ENCODE measurements around the gene GRIFIN.

Gene GRIFIN

GRCh38 chr7:2476298-2476697 lies at the start of gene GRIFIN:
Gene GRIFIN, minus strand, starts transcription at chr7:2476398. Its CDS starts 15 bp downstream, at chr7:2476383.
- Mint-ChIP-seq H3K27ac (no peak within 1 kb of the TSS), H3K27me3 (ENCODE audit: low read depth) (no peaks in the 10 kb centered on the region)

GRCh38 chr7:2524808-2525657 lies 48.8 kb upstream of the GRIFIN start:
- no peak overlapping the region for H3K4me3 Mint-ChIP-seq
- H3K36me3 Mint-ChIP-seq (ENCODE audit: low read depth), result peaks cover 42% of the 10 kb centered on the region
- DNase-seq (ENCODE audit: low spot score), result no peak
- no peaks in the 10 kb centered on the region for H3K27me3 Mint-ChIP-seq (ENCODE audit: low read depth)
- no peaks in the 10 kb centered on the region for H3K9me3 Mint-ChIP-seq
- peaks cover 33% of the 10 kb centered on the region for H3K4me1 Mint-ChIP-seq (ENCODE audit: low read depth)
- H3K27ac Mint-ChIP-seq, result no peak overlapping the region

More at GRCh38 chr7:2476298-2476697, at the start of gene GRIFIN:
- DNase-seq (ENCODE audit: low spot score), result no peak
- Mint-ChIP-seq H3K4me1 (ENCODE audit: low read depth) (no peaks in the 10 kb centered on the region), H3K9me3 (no peaks in the 10 kb centered on the region), H3K4me3 (no peak within 1 kb of the TSS), H3K36me3 (ENCODE audit: low read depth) (no peaks in the 10 kb centered on the region)

- no peaks in the 10 kb centered on the region for H3K9me3 Mint-ChIP-seq
- DNase-seq (ENCODE audit: low spot score), result no peak
- no peak overlapping the region for H3K4me3 Mint-ChIP-seq
- peaks cover 31% of the 10 kb centered on the region for H3K4me1 Mint-ChIP-seq (ENCODE audit: low read depth)
- H3K27me3 Mint-ChIP-seq (ENCODE audit: low read depth), result no peaks in the 10 kb centered on the region
- H3K36me3 Mint-ChIP-seq (ENCODE audit: low read depth), result peaks cover 41% of the 10 kb centered on the region
- H3K27ac Mint-ChIP-seq, result no peak overlapping the region
Measured at GRCh38 chr7:2523941-2524807, 48.0 kb upstream of the GRIFIN start.

GRCh38 chr7:2523461-2523936 lies 47.3 kb upstream of the GRIFIN start:
- no peak for DNase-seq (ENCODE audit: low spot score)
- peaks cover 30% of the 10 kb centered on the region for H3K4me1 Mint-ChIP-seq (ENCODE audit: low read depth)
- H3K27ac Mint-ChIP-seq, result no peak overlapping the region
- H3K9me3 Mint-ChIP-seq, result no peaks in the 10 kb centered on the region
- peaks cover 41% of the 10 kb centered on the region for H3K36me3 Mint-ChIP-seq (ENCODE audit: low read depth)
- H3K27me3 Mint-ChIP-seq (ENCODE audit: low read depth), result no peaks in the 10 kb centered on the region
- H3K4me3 Mint-ChIP-seq, result peak overlapping the region; percentile 97

GRCh38 chr7:2522780-2523433 lies 46.7 kb upstream of the GRIFIN start:
- Mint-ChIP-seq H3K4me3 (peak overlapping the region; percentile 97), H3K9me3 (no peaks in the 10 kb centered on the region), H3K27ac (peak overlapping the region; percentile 72), H3K27me3 (ENCODE audit: low read depth) (peaks cover 5% of the 10 kb centered on the region), H3K4me1 (ENCODE audit: low read depth) (peaks cover 26% of the 10 kb centered on the region), H3K36me3 (ENCODE audit: low read depth) (peaks cover 37% of the 10 kb centered on the region)
- DNase-seq (ENCODE audit: low spot score), result no peak

- peaks cover 32% of the 10 kb centered on the region for H3K36me3 Mint-ChIP-seq (ENCODE audit: low read depth)
- peaks cover 13% of the 10 kb centered on the region for H3K27me3 Mint-ChIP-seq (ENCODE audit: low read depth)
- H3K27ac Mint-ChIP-seq, result peak overlapping the region; percentile 75
- H3K4me3 Mint-ChIP-seq, result peak overlapping the region; percentile 97
- peaks cover 20% of the 10 kb centered on the region for H3K4me1 Mint-ChIP-seq (ENCODE audit: low read depth)
- DNase-seq (ENCODE audit: low spot score), result peak; percentile 78
- H3K9me3 Mint-ChIP-seq, result no peaks in the 10 kb centered on the region
Measured at GRCh38 chr7:2521952-2522591, 45.9 kb upstream of the GRIFIN start.

GRCh38 chr7:2521341-2521745 lies 45.1 kb upstream of the GRIFIN start:
- H3K36me3 Mint-ChIP-seq (ENCODE audit: low read depth), result peaks cover 29% of the 10 kb centered on the region
- H3K9me3 Mint-ChIP-seq, result no peaks in the 10 kb centered on the region
- peak overlapping the region; percentile 97 for H3K4me3 Mint-ChIP-seq
- peaks cover 14% of the 10 kb centered on the region for H3K27me3 Mint-ChIP-seq (ENCODE audit: low read depth)
- peak overlapping the region; percentile 75 for H3K27ac Mint-ChIP-seq
- peaks cover 19% of the 10 kb centered on the region for H3K4me1 Mint-ChIP-seq (ENCODE audit: low read depth)
- no peak for DNase-seq (ENCODE audit: low spot score)

- peaks cover 14% of the 10 kb centered on the region for H3K27me3 Mint-ChIP-seq (ENCODE audit: low read depth)
- H3K4me1 Mint-ChIP-seq (ENCODE audit: low read depth), result peaks cover 19% of the 10 kb centered on the region
- peak overlapping the region; percentile 96 for H3K4me3 Mint-ChIP-seq
- no peaks in the 10 kb centered on the region for H3K9me3 Mint-ChIP-seq
- H3K36me3 Mint-ChIP-seq (ENCODE audit: low read depth), result peaks cover 26% of the 10 kb centered on the region
- DNase-seq (ENCODE audit: low spot score), result no peak
- peak overlapping the region; percentile 71 for H3K27ac Mint-ChIP-seq
Measured at GRCh38 chr7:2520761-2521290, 44.6 kb upstream of the GRIFIN start.

- DNase-seq (ENCODE audit: low spot score), result peak; percentile 49
- Mint-ChIP-seq H3K9me3 (no peaks in the 10 kb centered on the region), H3K36me3 (ENCODE audit: low read depth) (peaks cover 23% of the 10 kb centered on the region), H3K4me1 (ENCODE audit: low read depth) (peaks cover 19% of the 10 kb centered on the region), H3K27me3 (ENCODE audit: low read depth) (peaks cover 14% of the 10 kb centered on the region), H3K4me3 (peak overlapping the region; percentile 96), H3K27ac (peak overlapping the region; percentile 71)
Measured at GRCh38 chr7:2520131-2520760, 44.0 kb upstream of the GRIFIN start.

- peaks cover 19% of the 10 kb centered on the region for H3K4me1 Mint-ChIP-seq (ENCODE audit: low read depth)
- peak within 1 kb of the TSS; percentile 96 for H3K4me3 Mint-ChIP-seq
- H3K27ac Mint-ChIP-seq, result peak within 1 kb of the TSS; percentile 71
- H3K9me3 Mint-ChIP-seq, result no peaks in the 10 kb centered on the region
- H3K36me3 Mint-ChIP-seq (ENCODE audit: low read depth), result peaks cover 23% of the 10 kb centered on the region
- peaks cover 14% of the 10 kb centered on the region for H3K27me3 Mint-ChIP-seq (ENCODE audit: low read depth)
- DNase-seq (ENCODE audit: low spot score), result peak; percentile 89
Measured at GRCh38 chr7:2519119-2519930, 43.1 kb upstream of the GRIFIN start, which contains the start of gene LFNG. Gene LFNG, plus strand, starts transcription at chr7:2519774. Its CDS starts 88 bp downstream, at chr7:2519862.

- peak overlapping the region; percentile 69 for H3K4me3 Mint-ChIP-seq
- peaks cover 19% of the 10 kb centered on the region for H3K4me1 Mint-ChIP-seq (ENCODE audit: low read depth)
- DNase-seq (ENCODE audit: low spot score), result no peak
- H3K36me3 Mint-ChIP-seq (ENCODE audit: low read depth), result peaks cover 23% of the 10 kb centered on the region
- H3K9me3 Mint-ChIP-seq, result no peaks in the 10 kb centered on the region
- no peak overlapping the region for H3K27ac Mint-ChIP-seq
- H3K27me3 Mint-ChIP-seq (ENCODE audit: low read depth), result peaks cover 14% of the 10 kb centered on the region
Measured at GRCh38 chr7:2518737-2519118, 42.5 kb upstream of the GRIFIN start.
